PC-9 (cell line): ENCODE data around the gene SLC16A8. TPM values are rescaled to one million over a fixed set of nuclear protein-coding genes. Genes with fewer than 3 reads are reported as not detected.

Source experiments
- BruUV-seq: library from RNA; stranded (reverse); fragments of 400-500 nt; replicated peaks from 2 replicates; lab custom pipeline; 2021; lab: Mats Ljungman, UMichigan
- CTCF ChIA-PET: fragments of 300-600 bp; sonication (Branson Sonifier 250); formaldehyde crosslinking; loops from one replicate; lab custom pipeline; 2022; ENCODE audit warnings: antibody characterized with exemption; lab: Charles Lee
- POLR2A ChIA-PET: fragments of 300-600 bp; sonication (Branson Sonifier 250); formaldehyde crosslinking; loops from one replicate; lab custom pipeline; 2022; ENCODE audit warnings: antibody characterized with exemption; ENCODE audit not compliant: unreplicated experiment; lab: Charles Lee
- DNase-seq, 2 experiments: peaks; one replicate each; pipeline versions ENCODE4 v3.0.0 to v3.0.0-alpha.2; 2015 to 2022; ENCODE audit warnings: mixed read lengths in 1 of 2
- H2AFZ ChIP-seq: fragments of 200-600 bp; sonication (generic); 2 replicates; pipeline ENCODE4 v1.8.1; 2017; ENCODE audit warnings: antibody characterized with exemption
- H3F3A ChIP-seq: fragments of 200-600 bp; sonication (generic); 2 replicates; pipeline ENCODE4 v1.8.1; 2017; ENCODE audit warnings: antibody characterized with exemption, mild to moderate bottlenecking, low read depth; ENCODE audit not compliant: insufficient read depth
- H3K27ac ChIP-seq: fragments of 200-600 bp; sonication (generic); 2 replicates; pipeline ENCODE4 v1.6.1; 2016; ENCODE audit warnings: mixed run types
- H3K27me3 ChIP-seq: fragments of 200-600 bp; sonication (generic); 2 replicates; pipeline ENCODE4 v1.6.1; 2016; ENCODE audit warnings: low read depth, mixed run types; ENCODE audit not compliant: insufficient read depth
- H3K36me3 ChIP-seq: fragments of 200-600 bp; sonication (generic); 2 replicates; pipeline ENCODE4 v1.6.1; 2016; ENCODE audit warnings: low read depth, mixed run types
- H3K4me1 ChIP-seq: fragments of 200-600 bp; sonication (generic); replicated peaks from 2 replicates; pipeline ENCODE4 v1.6.1; 2016; ENCODE audit warnings: mixed run types; ENCODE audit not compliant: insufficient read depth
- H3K4me2 ChIP-seq: fragments of 200-600 bp; sonication (generic); 2 replicates; pipeline ENCODE4 v1.6.1; 2017; ENCODE audit warnings: mixed run types
- H3K4me3 ChIP-seq: fragments of 200-600 bp; sonication (generic); 2 replicates; pipeline ENCODE4 v1.6.1; 2016; ENCODE audit warnings: mixed run types
- H3K79me2 ChIP-seq: fragments of 200-600 bp; sonication (generic); 2 replicates; pipeline ENCODE4 v1.6.1; 2017; ENCODE audit warnings: low read depth, mixed run types
- H3K9me2 ChIP-seq: fragments of 200-600 bp; sonication (generic); 2 replicates; pipeline ENCODE4 v1.8.1; 2017; ENCODE audit warnings: mild to moderate bottlenecking; ENCODE audit not compliant: insufficient read depth
- H3K9me3 ChIP-seq: fragments of 200-600 bp; sonication (generic); 2 replicates; pipeline ENCODE4 v1.8.1; 2016; ENCODE audit warnings: low read depth; ENCODE audit not compliant: insufficient read depth
- H4K20me1 ChIP-seq: fragments of 200-600 bp; sonication (generic); 2 replicates; pipeline ENCODE4 v1.8.1; 2017; ENCODE audit not compliant: insufficient read depth
- CTCF ChIP-seq: fragments of 200-600 bp; sonication (generic); conservative IDR thresholded peaks from 2 replicates; pipeline ENCODE4 v1.6.1; 2017; ENCODE audit warnings: mixed run types, antibody characterized with exemption, mild to moderate bottlenecking, moderate library complexity
- EZH2 ChIP-seq: fragments of 200-600 bp; sonication (generic); IDR thresholded peaks from 2 replicates; pipeline ENCODE4 v1.8.0; 2017; ENCODE audit warnings: antibody characterized with exemption, low read depth
- intact Hi-C: fragments of 100-400 bp; cut with micrococcal nuclease; formaldehyde crosslinking; loops from one replicate; pipeline ENCODE4 v1.10.0; 2022; ENCODE audit not compliant: unreplicated experiment
- total RNA-seq: library from RNA; stranded (reverse); gene quantifications from 2 replicates; pipeline ENCODE4 v1.2.3, GENCODE V29; 2021

SLC16A8 gene
- total RNA-seq, 1 experiment from 2014 or later: not detected

- H4K20me1 ChIP-seq: no peaks in the 10 kb centered on the region; the same call in 1 of the 2 replicates
- intact Hi-C loops: no loop called here
- DNase-seq: no peak
- no peaks in the 10 kb centered on the region for H3K36me3 ChIP-seq
- H3K4me1 ChIP-seq: no peaks in the 10 kb centered on the region
- no TSS peak for BruUV-seq
- no peak for TF ChIP-seq CTCF
- peaks cover 22% of the 10 kb centered on the region; the same call in 1 of the 2 replicates for H3F3A ChIP-seq
- H3K4me2 ChIP-seq: no peak overlapping the region
- no peaks in the 10 kb centered on the region for H3K9me2 ChIP-seq
- ChIA-PET POLR2A (no interaction called here), CTCF (interaction anchor here (0.6 kb wide), 1 partner anchor 182 kb away, joined by 7 read pairs; no protein-coding TSS in a partner anchor)
- no peaks in the 10 kb centered on the region for H3K9me3 ChIP-seq
- H3K79me2 ChIP-seq: no peaks in the 10 kb centered on the region
- H2AFZ ChIP-seq: no peak overlapping the region
- no peak overlapping the region for H3K27ac ChIP-seq
- H3K27me3 ChIP-seq: no peaks in the 10 kb centered on the region
- H3K4me3 ChIP-seq: no peak overlapping the region
Observed at GRCh38 chr22:38085056-38085455, 1.1 kb upstream of the SLC16A8 start.

GRCh38 chr22:38082986-38083710 is 836 bp downstream of the SLC16A8 start:
- Histone ChIP-seq H3K9me3 (no peaks in the 10 kb centered on the region), H3K4me3 (no peak overlapping the region), H3K36me3 (no peaks in the 10 kb centered on the region), H3F3A (peaks cover 31% of the 10 kb centered on the region; the same call in 1 of the 2 replicates), H3K27ac (no peak overlapping the region), H4K20me1 (no peaks in the 10 kb centered on the region; the same call in 1 of the 2 replicates), H3K27me3 (no peaks in the 10 kb centered on the region), H3K79me2 (no peaks in the 10 kb centered on the region), H2AFZ (no peak overlapping the region), H3K4me2 (no peak overlapping the region), H3K4me1 (no peaks in the 10 kb centered on the region), H3K9me2 (no peaks in the 10 kb centered on the region)
- intact Hi-C loops: no loop called here
- no TSS peak for BruUV-seq
- TF ChIP-seq EZH2: no peak
- TF ChIP-seq CTCF: no peak
- DNase-seq: no peak
- ChIA-PET CTCF (no interaction called here), POLR2A (no interaction called here)

- Histone ChIP-seq H3K79me2 (no peaks in the 10 kb centered on the region), H3K4me3 (no peak overlapping the region), H3K27me3 (no peaks in the 10 kb centered on the region), H3K27ac (no peak overlapping the region), H2AFZ (no peak overlapping the region), H3F3A (peaks cover 30% of the 10 kb centered on the region; the same call in 1 of the 2 replicates), H3K4me2 (no peak overlapping the region), H3K9me2 (no peaks in the 10 kb centered on the region), H3K4me1 (no peaks in the 10 kb centered on the region), H3K9me3 (no peaks in the 10 kb centered on the region), H3K36me3 (no peaks in the 10 kb centered on the region), H4K20me1 (no peaks in the 10 kb centered on the region; the same call in 1 of the 2 replicates)
- BruUV-seq: no TSS peak
- TF ChIP-seq EZH2 (no peak), CTCF (no peak)
- ChIA-PET POLR2A (no interaction called here), CTCF (no interaction called here)
- intact Hi-C loops: no loop called here
- DNase-seq: no peak
Observed at GRCh38 chr22:38081941-38082828, 1.8 kb downstream of the SLC16A8 start.
